Liver (tissue), 9 donors: ENCODE measurements around the gene ME1. TPM values are rescaled to one million over a fixed set of nuclear protein-coding genes. Genes with fewer than 3 reads are reported as not detected.

ENCODE experiments used
- DNase-seq: peaks from one replicate; pipeline ENCODE4 v3.0.0-alpha.2; 2017; ENCODE audit warnings: low spot score
- H3K27ac ChIP-seq, 2 donors: one replicate each; pipeline ENCODE4 v1.7.0; 2013; ENCODE audit warnings: inconsistent platforms in 2 of 2, low read length in 2 of 2, control low read depth in 1 of 2, low read depth in 1 of 2, mild to moderate bottlenecking in 1 of 2
- H3K27me3 ChIP-seq, 4 donors: one replicate each; pipeline versions ENCODE4 v1.6.1 to v1.7.0; 2013; ENCODE audit warnings: low read length in 3 of 4, inconsistent platforms in 1 of 4, mild to moderate bottlenecking in 1 of 4, moderate library complexity in 1 of 4; ENCODE audit not compliant: control insufficient read depth in 4 of 4, insufficient read depth in 4 of 4
- H3K36me3 ChIP-seq, 4 donors: one replicate each; pipeline versions ENCODE4 v1.6.1 to v1.7.0; 2013; ENCODE audit warnings: low read length in 3 of 4, mild to moderate bottlenecking in 3 of 4, low read depth in 1 of 4, moderate library complexity in 1 of 4; ENCODE audit not compliant: control insufficient read depth in 4 of 4, insufficient read depth in 3 of 4
- H3K4me1 ChIP-seq, 4 donors: one replicate each; pipeline versions ENCODE4 v1.6.1 to v1.7.0; 2013; ENCODE audit warnings: low read length in 3 of 4, mild to moderate bottlenecking in 3 of 4, moderate library complexity in 1 of 4; ENCODE audit not compliant: control insufficient read depth in 4 of 4, insufficient read depth in 4 of 4
- H3K4me3 ChIP-seq, 3 donors: one replicate each; pipeline versions ENCODE4 v1.6.1 to v1.7.0; 2013; ENCODE audit warnings: low read length in 3 of 3, control low read depth in 1 of 3, low read depth in 1 of 3, mild to moderate bottlenecking in 1 of 3
- H3K9ac ChIP-seq, 2 donors: one replicate each; pipeline ENCODE4 v1.7.0; 2013; ENCODE audit warnings: low read length in 2 of 2, mild to moderate bottlenecking in 2 of 2, moderate library complexity in 2 of 2, control low read depth in 1 of 2, low read depth in 1 of 2
- H3K9me3 ChIP-seq, 4 donors: one replicate each; pipeline versions ENCODE4 v1.6.1 to v1.7.0; 2013; ENCODE audit warnings: low read length in 3 of 4; ENCODE audit not compliant: control insufficient read depth in 4 of 4
- ATF3 ChIP-seq: IDR thresholded peaks from 2 replicates; pipeline ENCODE4 v1.6.1; 2016; ENCODE audit warnings: antibody characterized with exemption
- CTCF ChIP-seq: fragments of 150-350 bp; IDR thresholded peaks from 2 replicates; pipeline ENCODE4 v1.5.1; 2017; ENCODE audit warnings: improper control_type of control experiment, low read depth, low read length; ENCODE audit not compliant: missing input control
- EGR1 ChIP-seq, 2 donors: IDR thresholded peaks; 2 replicates each; pipeline ENCODE4 v1.6.1; 2016 to 2018; ENCODE audit warnings: antibody characterized with exemption in 2 of 2, low read depth in 2 of 2
- FOXA1 ChIP-seq: IDR thresholded peaks from 2 replicates; pipeline ENCODE4 v1.6.1; 2016; ENCODE audit warnings: antibody characterized with exemption
- GABPA ChIP-seq, 2 donors: IDR thresholded peaks in 1 of 2; conservative IDR thresholded peaks in 1 of 2; 2 replicates each; pipeline ENCODE4 v1.6.1; 2016; ENCODE audit warnings: antibody characterized with exemption in 2 of 2, mild to moderate bottlenecking in 1 of 2, moderate library complexity in 1 of 2
- HNF4A ChIP-seq, 2 donors: conservative IDR thresholded peaks; 2 replicates each; pipeline ENCODE4 v1.6.1; 2016; ENCODE audit warnings: antibody characterized with exemption in 2 of 2, mild to moderate bottlenecking in 2 of 2
- HNF4G ChIP-seq: IDR thresholded peaks from 2 replicates; pipeline ENCODE4 v1.6.1; 2016; ENCODE audit warnings: antibody characterized with exemption
- JUND ChIP-seq, 2 donors: IDR thresholded peaks; 2 replicates each; pipeline ENCODE4 v1.6.1; 2016; ENCODE audit warnings: antibody characterized with exemption in 2 of 2
- NR2F2 ChIP-seq: IDR thresholded peaks from 2 replicates; pipeline ENCODE4 v1.6.1; 2016; ENCODE audit warnings: antibody characterized with exemption
- RXRA ChIP-seq, 2 donors: IDR thresholded peaks; 2 replicates each; pipeline ENCODE4 v1.6.1; 2017 to 2018; ENCODE audit warnings: antibody characterized with exemption in 2 of 2, mild to moderate bottlenecking in 1 of 2
- SP1 ChIP-seq: IDR thresholded peaks from 2 replicates; pipeline ENCODE4 v1.6.1; 2018; ENCODE audit warnings: antibody characterized with exemption, mild to moderate bottlenecking
- TAF1 ChIP-seq: conservative IDR thresholded peaks from 2 replicates; pipeline ENCODE4 v1.6.1; 2016; ENCODE audit warnings: antibody characterized with exemption, mild to moderate bottlenecking
- YY1 ChIP-seq: IDR thresholded peaks from 2 replicates; pipeline ENCODE4 v1.6.1; 2016; ENCODE audit warnings: antibody characterized with exemption, mild to moderate bottlenecking
- WGBS: extraction: QIAGEN DNeasy Blood & Tissue Kit; methylation state at CpG from one replicate; pipeline ENCODE4 v1.1.7; 2013; 5-methylcytosine and 5-hydroxymethylcytosine counted together
- polyA plus RNA-seq, 2 donors: library from polyadenylated mRNA; stranded (reverse) in 1 of 2; unstranded in 1 of 2; fragments of 200-250 nt in 1 of 2; fragments of >200 nt in 1 of 2; fragmentation: Nextera tagmentation in 1 of 2; extraction: Ambion mirVana in 1 of 2; gene quantifications; one replicate each; pipeline versions ENCODE4 v1.2.1 to v1.2.3, GENCODE V29; 2013 to 2015
- total RNA-seq, 2 donors: library from RNA; depleted of rRNA; stranded (reverse); fragments of >200 nt; gene quantifications; one replicate each; pipeline ENCODE4 v1.2.3, GENCODE V29; 2014
- TF ChIP-seq, protein P1 (sequence below): IDR thresholded peaks from 2 replicates; pipeline ENCODE4 v1.6.1; 2016; ENCODE audit warnings: antibody characterized with exemption
- TF ChIP-seq, protein P2 (sequence below): IDR thresholded peaks from 2 replicates; pipeline ENCODE4 v1.6.1; 2016; ENCODE audit warnings: antibody characterized with exemption
- donor health status: healthy.
- donor health status: healthy.
- donor health status: healthy.
- donor health status: healthy.
- donor health status: healthy.

Gene ME1
- total and polyA plus RNA-seq, 4 donors, result 4.3 to 7.8 (median 5.5) TPM

- peaks cover 0 to 1% (median 0%) of the 10 kb centered on the region in 4 donors for H3K4me1 ChIP-seq
- TF ChIP-seq YY1 (no peak), JUND (IDR thresholded peaks at IDR 0.05) (no peak), ATF3 (no peak), TAF1 (no peak), SP1 (no peak), RXRA (IDR thresholded peaks at IDR 0.05) (no peak), GABPA (IDR thresholded peaks at IDR 0.05 in 1 of 2, conservative IDR thresholded peaks at IDR 0.05 in 1 of 2) (no peak), CTCF (no peak), EGR1 (IDR thresholded peaks at IDR 0.05; ENCODE audit: low read depth in 2 of 2) (no peak), FOXA1 (no peak)
- TF ChIP-seq, protein P1, sequence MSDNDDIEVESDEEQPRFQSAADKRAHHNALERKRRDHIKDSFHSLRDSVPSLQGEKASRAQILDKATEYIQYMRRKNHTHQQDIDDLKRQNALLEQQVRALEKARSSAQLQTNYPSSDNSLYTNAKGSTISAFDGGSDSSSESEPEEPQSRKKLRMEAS, result no peak
- TF ChIP-seq, protein P2, sequence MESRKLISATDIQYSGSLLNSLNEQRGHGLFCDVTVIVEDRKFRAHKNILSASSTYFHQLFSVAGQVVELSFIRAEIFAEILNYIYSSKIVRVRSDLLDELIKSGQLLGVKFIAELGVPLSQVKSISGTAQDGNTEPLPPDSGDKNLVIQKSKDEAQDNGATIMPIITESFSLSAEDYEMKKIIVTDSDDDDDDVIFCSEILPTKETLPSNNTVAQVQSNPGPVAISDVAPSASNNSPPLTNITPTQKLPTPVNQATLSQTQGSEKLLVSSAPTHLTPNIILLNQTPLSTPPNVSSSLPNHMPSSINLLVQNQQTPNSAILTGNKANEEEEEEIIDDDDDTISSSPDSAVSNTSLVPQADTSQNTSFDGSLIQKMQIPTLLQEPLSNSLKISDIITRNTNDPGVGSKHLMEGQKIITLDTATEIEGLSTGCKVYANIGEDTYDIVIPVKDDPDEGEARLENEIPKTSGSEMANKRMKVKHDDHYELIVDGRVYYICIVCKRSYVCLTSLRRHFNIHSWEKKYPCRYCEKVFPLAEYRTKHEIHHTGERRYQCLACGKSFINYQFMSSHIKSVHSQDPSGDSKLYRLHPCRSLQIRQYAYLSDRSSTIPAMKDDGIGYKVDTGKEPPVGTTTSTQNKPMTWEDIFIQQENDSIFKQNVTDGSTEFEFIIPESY, result no peak
- no peaks in the 10 kb centered on the region for H3K27me3 ChIP-seq
- H3K9me3 ChIP-seq, result no peaks in the 10 kb centered on the region
- no peak for DNase-seq
- no peak overlapping the region for H3K27ac ChIP-seq
- 78% methylated on average over 3 of the region's 3 CpGs for WGBS
- H3K9ac ChIP-seq, result no peak overlapping the region
- H3K36me3 ChIP-seq, result peaks cover 0 to 1% (median 0%) of the 10 kb centered on the region in 4 donors
- H3K4me3 ChIP-seq, result no peak overlapping the region
Measured at GRCh38 chr6:83371423-83371822, 59.4 kb downstream of the ME1 start.

DNA sequence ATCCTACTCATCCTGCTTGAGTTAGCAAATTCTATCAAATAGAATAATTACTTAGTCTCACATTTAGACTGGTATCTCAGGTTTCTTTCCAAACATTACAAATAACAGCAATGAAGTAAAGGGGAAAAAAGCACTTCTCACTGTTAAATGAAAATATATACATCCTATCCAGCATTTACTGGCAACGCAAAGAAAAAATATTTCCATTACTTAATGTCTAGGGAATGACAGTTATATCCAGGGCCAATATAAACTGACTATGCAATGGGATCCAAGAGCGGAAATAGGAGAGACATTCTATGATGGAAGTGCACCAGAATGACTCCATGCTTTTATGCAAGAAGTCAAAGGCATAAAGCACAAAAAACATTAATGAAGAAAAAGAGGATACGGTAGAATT, 60.3 kb downstream of the ME1 start:
- DNase-seq, result no peak
- H3K27ac ChIP-seq, result no peak overlapping the region
- no peaks in the 10 kb centered on the region for H3K27me3 ChIP-seq
- no peaks in the 10 kb centered on the region for H3K9me3 ChIP-seq
- no peak overlapping the region for H3K4me3 ChIP-seq
- H3K36me3 ChIP-seq, result no peaks in the 10 kb centered on the region
- H3K9ac ChIP-seq, result no peak overlapping the region
- 93% methylated on average over 3 of the region's 3 CpGs for WGBS
- TF ChIP-seq, protein P2, result no peak
- TF ChIP-seq FOXA1, result no peak
- no peak for TF ChIP-seq GABPA (IDR thresholded peaks at IDR 0.05 in 1 of 2, conservative IDR thresholded peaks at IDR 0.05 in 1 of 2)
- TF ChIP-seq, protein P1, result no peak
- TF ChIP-seq HNF4A (conservative IDR thresholded peaks at IDR 0.05), result no peak
- TF ChIP-seq TAF1, result no peak
- TF ChIP-seq JUND (IDR thresholded peaks at IDR 0.05), result no peak
- no peak for TF ChIP-seq NR2F2
- TF ChIP-seq ATF3, result no peak
- TF ChIP-seq SP1, result no peak
- TF ChIP-seq CTCF, result no peak
- no peak for TF ChIP-seq EGR1 (IDR thresholded peaks at IDR 0.05; ENCODE audit: low read depth in 2 of 2)
- TF ChIP-seq HNF4G, result no peak
- peaks cover 0 to 2% (median 0%) of the 10 kb centered on the region in 4 donors for H3K4me1 ChIP-seq
